ENCODE results near the gene TROAP.
"Not testable (repeated sequence)": the region's sequence is repeated elsewhere in the genome, so short reads cannot be mapped to it uniquely, and the experiment has no call there.

TROAP gene

DNA sequence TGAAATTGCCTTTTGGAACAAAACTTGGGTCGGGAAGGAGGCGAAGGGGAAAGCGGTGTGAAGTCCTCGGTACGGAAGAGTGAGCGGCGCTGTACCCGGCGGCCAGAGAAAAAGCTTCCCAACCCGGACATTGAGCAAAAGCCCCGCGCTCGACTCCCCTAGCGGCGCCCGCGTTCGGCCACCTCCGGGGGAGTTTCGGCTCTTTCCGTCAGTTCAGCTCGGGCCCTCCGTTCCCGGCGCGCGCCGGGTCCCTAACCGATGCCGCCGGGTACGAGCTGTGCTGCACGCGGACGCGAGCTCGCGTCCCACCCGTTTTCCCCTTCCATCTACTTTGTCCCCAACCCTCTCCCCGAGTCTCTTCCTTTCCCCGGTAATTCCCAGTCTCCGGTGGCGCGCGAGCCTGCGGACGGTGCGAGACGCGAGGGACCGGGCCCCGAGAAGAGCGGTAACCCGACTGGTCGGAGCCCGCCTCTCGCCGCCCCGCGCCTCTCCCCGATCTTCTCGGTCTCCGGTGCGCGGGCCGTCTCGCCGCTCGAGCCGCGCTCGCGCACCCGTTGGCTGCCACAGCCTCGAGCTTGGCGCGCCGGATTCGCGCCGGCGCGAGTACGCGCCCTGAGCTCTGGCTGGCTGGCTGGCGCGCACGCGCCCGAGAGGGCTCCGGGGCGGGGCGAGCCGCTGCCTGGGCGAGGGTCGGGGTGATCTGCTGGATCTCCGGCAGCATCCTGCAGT lies 43.8 kb downstream of the TROAP start:
- Histone ChIP-seq H3K27me3 (ENCODE audit: control insufficient read depth in 5 of 5, insufficient read depth in 4 of 5, low read length in 5 of 5) (no peaks in the 10 kb centered on the region), H3K36me3 (ENCODE audit: control insufficient read depth in 5 of 5, insufficient read depth in 5 of 5, low read length in 5 of 5) (no peaks in the 10 kb centered on the region)

GRCh38 chr12:49367381-49368239 lies 44.6 kb downstream of the TROAP start, which contains the start of gene SPATS2:
TSS of gene SPATS2 (plus strand) at chr12:49367462. CDS start at chr12:49461013, 93,551 bp downstream.
- peaks cover 4 to 32% (median 29%) of the 10 kb centered on the region in 5 donors for H3K4me1 ChIP-seq (ENCODE audit: control insufficient read depth in 5 of 5, insufficient read depth in 5 of 5, low read length in 5 of 5)
- no peaks in the 10 kb centered on the region for H3K27me3 ChIP-seq (ENCODE audit: control insufficient read depth in 5 of 5, insufficient read depth in 4 of 5, low read length in 5 of 5)
- peak within 1 kb of the TSS; percentile 77 to 90 (median 83) for H3K4me3 ChIP-seq (ENCODE audit: low read depth in 1 of 5, low read length in 5 of 5)
- H3K27ac ChIP-seq (ENCODE audit: low read depth, low read length), result peak within 1 kb of the TSS; percentile 90
- H3K36me3 ChIP-seq (ENCODE audit: control insufficient read depth in 5 of 5, insufficient read depth in 5 of 5, low read length in 5 of 5), result no peaks in the 10 kb centered on the region
- peak within 1 kb of the TSS; percentile 48 to 90 (median 84) for H3K9ac ChIP-seq (ENCODE audit: low read length in 5 of 5)
- no peaks in the 10 kb centered on the region for H3K9me3 ChIP-seq (ENCODE audit: control insufficient read depth in 5 of 5, low read length in 5 of 5)

More for the DNA sequence above, 43.8 kb downstream of the TROAP start:
- H3K4me3 ChIP-seq (ENCODE audit: low read depth in 1 of 5, low read length in 5 of 5), result peak overlapping the region; percentile 70 to 90 (median 83)
- peaks cover 4 to 32% (median 29%) of the 10 kb centered on the region in 5 donors for H3K4me1 ChIP-seq (ENCODE audit: control insufficient read depth in 5 of 5, insufficient read depth in 5 of 5, low read length in 5 of 5)
- peak overlapping the region; percentile 90 for H3K27ac ChIP-seq (ENCODE audit: low read depth, low read length)
- H3K9me3 ChIP-seq (ENCODE audit: control insufficient read depth in 5 of 5, low read length in 5 of 5), result no peaks in the 10 kb centered on the region
- H3K9ac ChIP-seq (ENCODE audit: low read length in 5 of 5), result peak overlapping the region; percentile 48 to 90 (median 77)

- Histone ChIP-seq H3K27me3 (ENCODE audit: control insufficient read depth in 5 of 5, insufficient read depth in 4 of 5, low read length in 5 of 5) (no peaks in the 10 kb centered on the region), H3K36me3 (ENCODE audit: control insufficient read depth in 5 of 5, insufficient read depth in 5 of 5, low read length in 5 of 5) (no peaks in the 10 kb centered on the region), H3K27ac (ENCODE audit: low read depth, low read length) (peak overlapping the region; percentile 90), H3K9ac (ENCODE audit: low read length in 5 of 5) (peak overlapping the region; percentile 1 to 84 (median 67)), H3K9me3 (ENCODE audit: control insufficient read depth in 5 of 5, low read length in 5 of 5) (no peaks in the 10 kb centered on the region), H3K4me3 (ENCODE audit: low read depth in 1 of 5, low read length in 5 of 5) (peak overlapping the region; percentile 77 to 90 (median 83)), H3K4me1 (ENCODE audit: control insufficient read depth in 5 of 5, insufficient read depth in 5 of 5, low read length in 5 of 5) (peaks cover 4 to 32% (median 29%) of the 10 kb centered on the region in 5 donors)
Observed at GRCh38 chr12:49368240-49368600, 45.2 kb downstream of the TROAP start.

DNA sequence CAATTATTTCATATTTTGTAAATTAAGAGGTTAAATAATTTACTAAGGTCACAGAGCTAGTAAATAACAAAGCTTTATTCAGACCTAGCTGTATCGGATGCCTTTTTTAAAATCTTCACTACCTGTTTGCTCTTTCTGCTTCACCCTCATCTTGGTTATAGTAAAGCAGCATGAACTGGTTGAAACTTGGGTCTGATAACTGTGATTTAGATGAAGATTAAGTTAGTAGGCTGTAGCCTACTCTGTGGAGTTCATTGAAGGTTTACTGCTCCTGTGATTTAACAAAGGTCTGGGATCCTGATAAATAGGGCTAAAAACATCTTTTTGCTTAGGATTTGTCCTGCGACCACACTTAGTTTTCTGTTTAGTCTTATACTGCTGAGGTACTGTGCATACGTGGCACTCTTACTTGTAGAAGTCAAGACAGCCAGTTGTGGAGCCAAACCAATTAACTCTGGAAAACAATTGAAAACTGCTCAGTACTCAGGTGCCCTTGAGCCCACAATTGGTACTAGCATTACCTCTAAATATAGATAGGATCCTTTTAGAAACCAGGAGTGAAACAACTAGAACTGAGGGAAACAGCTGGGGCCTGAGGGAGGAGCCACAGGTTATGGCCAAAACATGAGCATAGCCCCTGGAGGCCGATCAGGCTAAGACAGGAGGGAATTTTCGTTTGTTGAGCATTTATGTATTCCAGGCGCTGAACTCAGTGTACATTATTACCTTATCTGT lies 46.5 kb downstream of the TROAP start:
- Histone ChIP-seq H3K4me1 (ENCODE audit: control insufficient read depth in 5 of 5, insufficient read depth in 5 of 5, low read length in 5 of 5) (peaks cover 4 to 32% (median 29%) of the 10 kb centered on the region in 5 donors), H3K4me3 (ENCODE audit: low read depth in 1 of 5, low read length in 5 of 5) (peak overlapping the region in 1 of 5 donors; percentile 36), H3K9me3 (ENCODE audit: control insufficient read depth in 5 of 5, low read length in 5 of 5) (no peaks in the 10 kb centered on the region), H3K36me3 (ENCODE audit: control insufficient read depth in 5 of 5, insufficient read depth in 5 of 5, low read length in 5 of 5) (no peaks in the 10 kb centered on the region), H3K27me3 (ENCODE audit: control insufficient read depth in 5 of 5, insufficient read depth in 4 of 5, low read length in 5 of 5) (no peaks in the 10 kb centered on the region), H3K9ac (ENCODE audit: low read length in 5 of 5) (peak overlapping the region in 2 of 5 donors; percentile 13 to 14), H3K27ac (ENCODE audit: low read depth, low read length) (peak overlapping the region; percentile 37)

- no peak overlapping the region for H3K27ac ChIP-seq (ENCODE audit: low read depth, low read length)
- no peaks in the 10 kb centered on the region for H3K27me3 ChIP-seq (ENCODE audit: control insufficient read depth in 5 of 5, insufficient read depth in 4 of 5, low read length in 5 of 5)
- H3K36me3 ChIP-seq (ENCODE audit: control insufficient read depth in 5 of 5, insufficient read depth in 5 of 5, low read length in 5 of 5), result no peaks in the 10 kb centered on the region
- no peak overlapping the region for H3K4me3 ChIP-seq (ENCODE audit: low read depth in 1 of 5, low read length in 5 of 5)
- H3K9ac ChIP-seq (ENCODE audit: low read length in 5 of 5), result no peak overlapping the region
- peaks cover 4 to 31% (median 28%) of the 10 kb centered on the region in 5 donors for H3K4me1 ChIP-seq (ENCODE audit: control insufficient read depth in 5 of 5, insufficient read depth in 5 of 5, low read length in 5 of 5)
- H3K9me3 ChIP-seq (ENCODE audit: control insufficient read depth in 5 of 5, low read length in 5 of 5), result no peaks in the 10 kb centered on the region
Observed at GRCh38 chr12:49370539-49370938, 47.5 kb downstream of the TROAP start.

- Histone ChIP-seq H3K9me3 (ENCODE audit: control insufficient read depth in 5 of 5, low read length in 5 of 5) (no peaks in the 10 kb centered on the region), H3K9ac (ENCODE audit: low read length in 5 of 5) (no peak overlapping the region), H3K4me3 (ENCODE audit: low read depth in 1 of 5, low read length in 5 of 5) (no peak overlapping the region), H3K27me3 (ENCODE audit: control insufficient read depth in 5 of 5, insufficient read depth in 4 of 5, low read length in 5 of 5) (no peaks in the 10 kb centered on the region), H3K36me3 (ENCODE audit: control insufficient read depth in 5 of 5, insufficient read depth in 5 of 5, low read length in 5 of 5) (no peaks in the 10 kb centered on the region), H3K27ac (ENCODE audit: low read depth, low read length) (no peak overlapping the region), H3K4me1 (ENCODE audit: control insufficient read depth in 5 of 5, insufficient read depth in 5 of 5, low read length in 5 of 5) (peaks cover 0 to under 1% (median 0%) of the 10 kb centered on the region in 5 donors)
Observed at GRCh38 chr12:49375406-49375805, 52.4 kb downstream of the TROAP start.

DNA sequence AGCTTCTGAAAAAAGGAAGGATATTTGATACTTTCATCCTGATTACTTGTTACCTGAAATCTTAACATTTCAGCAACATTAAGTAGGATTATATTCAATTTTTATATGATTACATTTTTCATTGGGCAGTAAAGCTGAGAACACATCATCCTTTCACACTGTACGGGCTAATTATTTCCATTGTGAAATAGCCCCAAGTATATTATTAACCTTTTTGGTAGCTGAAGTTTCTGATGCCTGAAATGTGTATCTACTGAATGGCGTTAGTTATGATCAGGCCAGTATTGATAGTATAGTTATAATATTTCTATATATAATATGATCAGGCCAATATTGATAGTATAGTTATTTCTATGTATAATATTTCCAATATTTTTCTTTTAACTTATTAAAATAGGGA lies 54.3 kb downstream of the TROAP start:
- Histone ChIP-seq H3K4me1 (ENCODE audit: control insufficient read depth in 5 of 5, insufficient read depth in 5 of 5, low read length in 5 of 5) (no peaks in the 10 kb centered on the region), H3K27ac (ENCODE audit: low read depth, low read length) (no peak overlapping the region), H3K36me3 (ENCODE audit: control insufficient read depth in 5 of 5, insufficient read depth in 5 of 5, low read length in 5 of 5) (no peaks in the 10 kb centered on the region), H3K27me3 (ENCODE audit: control insufficient read depth in 5 of 5, insufficient read depth in 4 of 5, low read length in 5 of 5) (no peaks in the 10 kb centered on the region), H3K9ac (ENCODE audit: low read length in 5 of 5) (no peak overlapping the region), H3K4me3 (ENCODE audit: low read depth in 1 of 5, low read length in 5 of 5) (no peak overlapping the region), H3K9me3 (ENCODE audit: control insufficient read depth in 5 of 5, low read length in 5 of 5) (no peaks in the 10 kb centered on the region)

- not testable (repeated sequence) for H3K4me3 ChIP-seq (ENCODE audit: low read depth in 1 of 5, low read length in 5 of 5); H3K27me3 ChIP-seq (ENCODE audit: control insufficient read depth in 5 of 5, insufficient read depth in 4 of 5, low read length in 5 of 5); H3K4me1 ChIP-seq (ENCODE audit: control insufficient read depth in 5 of 5, insufficient read depth in 5 of 5, low read length in 5 of 5); H3K27ac ChIP-seq (ENCODE audit: low read depth, low read length); H3K36me3 ChIP-seq (ENCODE audit: control insufficient read depth in 5 of 5, insufficient read depth in 5 of 5, low read length in 5 of 5); H3K9ac ChIP-seq (ENCODE audit: low read length in 5 of 5); H3K9me3 ChIP-seq (ENCODE audit: control insufficient read depth in 5 of 5, low read length in 5 of 5)
Observed at GRCh38 chr12:49380184-49380583, 57.1 kb downstream of the TROAP start.
